HEK293 (cell line): ENCODE results near the gene BTBD3.

ENCODE experiments used
- CTCF ChIA-PET: fragments of 350-600 bp; formaldehyde crosslinking; extraction: SDS; loops from one replicate; lab custom pipeline; 2021; ENCODE audit warnings: antibody characterized with exemption; lab: Yijun Ruan, JAX
- POLR2A ChIA-PET: fragments of 300-600 bp; formaldehyde crosslinking; extraction: SDS; loops from one replicate; lab custom pipeline; 2020; ENCODE audit warnings: antibody characterized with exemption, inconsistent platforms; lab: Yijun Ruan, JAX
- H3K27ac ChIP-seq: fragments of 200-500 bp; sonication (Bioruptor generic); 2 replicates; pipeline ENCODE4 v1.5.1; 2014; ENCODE audit warnings: low read depth, low read length, control low read depth, inconsistent platforms; ENCODE audit errors: extremely low read depth
- H3K36me3 ChIP-seq, 2 experiments: fragments of 200-500 bp in 1 of 2; sonication (Bioruptor generic) in 1 of 2; 1 replicate in 1 of 2; 2 replicates in 1 of 2; pipeline ENCODE4 v1.5.1; 2014 to 2017; ENCODE audit warnings: inconsistent platforms in 2 of 2, low read length in 2 of 2; ENCODE audit not compliant: control insufficient read depth in 2 of 2, insufficient read depth in 1 of 2
- H3K4me1 ChIP-seq: fragments of 200-500 bp; sonication (Bioruptor generic); 2 replicates; pipeline ENCODE4 v1.5.1; 2014; ENCODE audit warnings: mild to moderate bottlenecking, low read length, inconsistent platforms; ENCODE audit not compliant: control insufficient read depth, insufficient read depth
- H3K4me3 ChIP-seq: 2 replicates; pipeline ENCODE4 v1.5.1; 2011; ENCODE audit warnings: low read depth, mild to moderate bottlenecking, control low read depth, low read length, moderate library complexity
- H3K9me3 ChIP-seq: fragments of 200-500 bp; sonication (Bioruptor generic); 2 replicates; pipeline ENCODE4 v1.5.1; 2014; ENCODE audit warnings: low read depth, low read length, inconsistent platforms; ENCODE audit not compliant: control insufficient read depth, insufficient read depth
- GLI4 ChIP-seq: fragments of 450-650 bp; formaldehyde crosslinking; IDR thresholded peaks from 2 replicates; pipeline ENCODE4 v1.5.1; 2016; ENCODE audit warnings: missing biosample characterization, missing genetic modification characterization
- KLF1 ChIP-seq: fragments of 450-650 bp; formaldehyde crosslinking; IDR thresholded peaks from 2 replicates; pipeline ENCODE4 v1.5.1; 2016; ENCODE audit warnings: missing biosample characterization, missing genetic modification characterization
- REPIN1 ChIP-seq: fragments of 450-650 bp; formaldehyde crosslinking; IDR thresholded peaks from 2 replicates; pipeline ENCODE4 v1.5.1; 2017; ENCODE audit warnings: missing biosample characterization, missing genetic modification characterization, low read depth
- ZBTB1 ChIP-seq: fragments of 450-650 bp; formaldehyde crosslinking; IDR thresholded peaks from 2 replicates; pipeline ENCODE4 v1.5.1; 2016; ENCODE audit warnings: missing biosample characterization, missing genetic modification characterization
- ZBTB48 ChIP-seq: fragments of 450-650 bp; formaldehyde crosslinking; IDR thresholded peaks from 2 replicates; pipeline ENCODE4 v1.5.1; 2016; ENCODE audit warnings: missing biosample characterization, missing genetic modification characterization
- ZBTB8A ChIP-seq: fragments of 450-650 bp; formaldehyde crosslinking; IDR thresholded peaks from 2 replicates; pipeline ENCODE4 v1.5.1; 2016; ENCODE audit warnings: missing biosample characterization, missing genetic modification characterization
- ZNF132 ChIP-seq: fragments of 450-650 bp; formaldehyde crosslinking; IDR thresholded peaks from 2 replicates; pipeline ENCODE4 v1.5.1; 2017; ENCODE audit warnings: missing biosample characterization, missing genetic modification characterization, borderline replicate concordance
- ZNF16 ChIP-seq: fragments of 450-650 bp; formaldehyde crosslinking; IDR thresholded peaks from 2 replicates; pipeline ENCODE4 v1.5.1; 2016; ENCODE audit warnings: low read depth, missing biosample characterization, missing genetic modification characterization
- ZNF248 ChIP-seq: fragments of 450-650 bp; formaldehyde crosslinking; IDR thresholded peaks from 2 replicates; pipeline ENCODE4 v1.5.1; 2017; ENCODE audit warnings: missing biosample characterization, missing genetic modification characterization
- ZNF37A ChIP-seq: fragments of 450-650 bp; IDR thresholded peaks from 2 replicates; pipeline ENCODE4 v1.5.1; 2018; ENCODE audit warnings: missing biosample characterization, missing genetic modification characterization
- ZNF501 ChIP-seq: fragments of 450-650 bp; formaldehyde crosslinking; IDR thresholded peaks from 2 replicates; pipeline ENCODE4 v1.5.1; 2016; ENCODE audit warnings: missing biosample characterization, missing genetic modification characterization
- ZNF521 ChIP-seq: fragments of 450-650 bp; formaldehyde crosslinking; IDR thresholded peaks from 2 replicates; pipeline ENCODE4 v1.5.1; 2017; ENCODE audit warnings: missing biosample characterization, mild to moderate bottlenecking, missing genetic modification characterization
- ZNF658 ChIP-seq: fragments of 450-650 bp; formaldehyde crosslinking; IDR thresholded peaks from 2 replicates; pipeline ENCODE4; 2016; ENCODE audit warnings: missing biosample characterization, missing genetic modification characterization
- ZNF670 ChIP-seq: fragments of 450-650 bp; formaldehyde crosslinking; IDR thresholded peaks from 2 replicates; pipeline ENCODE4 v1.5.1; 2016; ENCODE audit warnings: missing biosample characterization, missing genetic modification characterization, low read depth
- TF ChIP-seq, protein P1 (sequence below): fragments of 450-650 bp; formaldehyde crosslinking; IDR thresholded peaks from 2 replicates; pipeline ENCODE4 v1.5.1; 2016; ENCODE audit warnings: missing biosample characterization, missing genetic modification characterization
- TF ChIP-seq, protein P2 (sequence below): fragments of 450-650 bp; IDR thresholded peaks from 2 replicates; pipeline ENCODE4 v1.5.1; 2018; ENCODE audit warnings: missing biosample characterization, missing genetic modification characterization
- TF ChIP-seq, protein P3 (sequence below): fragments of 450-650 bp; formaldehyde crosslinking; IDR thresholded peaks from 2 replicates; pipeline ENCODE4 v1.5.1; 2016; ENCODE audit warnings: missing biosample characterization, missing genetic modification characterization
- TF ChIP-seq, protein P4 (sequence below): fragments of 450-650 bp; formaldehyde crosslinking; IDR thresholded peaks from 2 replicates; pipeline ENCODE4 v1.5.1; 2016; ENCODE audit warnings: missing biosample characterization, missing genetic modification characterization
- TF ChIP-seq, protein P5 (sequence below): fragments of 450-650 bp; formaldehyde crosslinking; IDR thresholded peaks from 2 replicates; pipeline ENCODE4 v1.5.1; 2017; ENCODE audit warnings: missing biosample characterization, missing genetic modification characterization
- TF ChIP-seq, protein P6 (sequence below): fragments of 450-650 bp; formaldehyde crosslinking; IDR thresholded peaks from 2 replicates; pipeline ENCODE4 v1.5.1; 2016; ENCODE audit warnings: missing biosample characterization, missing genetic modification characterization
- TF ChIP-seq, protein P7 (sequence below): fragments of 450-650 bp; formaldehyde crosslinking; conservative IDR thresholded peaks from 2 replicates; pipeline ENCODE4 v1.5.1; 2016; ENCODE audit warnings: low read depth, missing biosample characterization, missing genetic modification characterization

The BTBD3 gene

DNA sequence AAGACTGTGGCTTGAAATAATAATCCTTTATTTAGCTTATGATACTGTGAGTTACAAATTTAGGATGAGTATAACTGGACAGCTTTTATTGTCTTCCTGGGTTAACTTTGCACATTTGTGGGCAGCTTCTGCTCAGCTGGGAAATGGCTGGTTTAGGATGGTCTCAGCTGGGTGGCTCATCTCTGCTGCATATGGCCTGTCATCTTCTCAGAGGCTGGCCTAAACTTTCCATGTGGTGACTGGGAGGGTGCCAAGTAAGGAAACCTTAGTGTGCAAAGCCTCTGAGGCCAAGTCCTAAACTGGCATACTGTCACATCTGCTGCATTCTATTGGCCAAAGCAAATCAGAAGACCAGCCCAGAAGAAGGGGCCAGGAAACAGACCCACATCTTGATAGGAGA is 40.2 kb downstream of the BTBD3 start:
- Histone ChIP-seq H3K9me3 (no peaks in the 10 kb centered on the region), H3K4me3 (no peak overlapping the region)
- CTCF ChIA-PET: interaction anchor here (0.6 to 1.6 kb wide), 2 partner anchors 15 to 49 kb away, joined by 3 read pairs; no protein-coding TSS in a partner anchor
- TF ChIP-seq ZNF37A (tag by site-specific recombination) (no peak), KLF1 (no peak), ZNF16 (no peak), ZNF670 (no peak), ZBTB8A (no peak), ZBTB1 (tag by site-specific recombination) (no peak), REPIN1 (tag by site-specific recombination) (no peak), ZNF248 (tag by site-specific recombination) (no peak), ZNF658 (tag by site-specific recombination) (no peak), ZNF521 (tag by site-specific recombination) (no peak), ZNF501 (tag by site-specific recombination) (no peak)
- TF ChIP-seq, protein P1, sequence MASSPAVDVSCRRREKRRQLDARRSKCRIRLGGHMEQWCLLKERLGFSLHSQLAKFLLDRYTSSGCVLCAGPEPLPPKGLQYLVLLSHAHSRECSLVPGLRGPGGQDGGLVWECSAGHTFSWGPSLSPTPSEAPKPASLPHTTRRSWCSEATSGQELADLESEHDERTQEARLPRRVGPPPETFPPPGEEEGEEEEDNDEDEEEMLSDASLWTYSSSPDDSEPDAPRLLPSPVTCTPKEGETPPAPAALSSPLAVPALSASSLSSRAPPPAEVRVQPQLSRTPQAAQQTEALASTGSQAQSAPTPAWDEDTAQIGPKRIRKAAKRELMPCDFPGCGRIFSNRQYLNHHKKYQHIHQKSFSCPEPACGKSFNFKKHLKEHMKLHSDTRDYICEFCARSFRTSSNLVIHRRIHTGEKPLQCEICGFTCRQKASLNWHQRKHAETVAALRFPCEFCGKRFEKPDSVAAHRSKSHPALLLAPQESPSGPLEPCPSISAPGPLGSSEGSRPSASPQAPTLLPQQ (tag by site-specific recombination): no peak
- TF ChIP-seq, protein P2, sequence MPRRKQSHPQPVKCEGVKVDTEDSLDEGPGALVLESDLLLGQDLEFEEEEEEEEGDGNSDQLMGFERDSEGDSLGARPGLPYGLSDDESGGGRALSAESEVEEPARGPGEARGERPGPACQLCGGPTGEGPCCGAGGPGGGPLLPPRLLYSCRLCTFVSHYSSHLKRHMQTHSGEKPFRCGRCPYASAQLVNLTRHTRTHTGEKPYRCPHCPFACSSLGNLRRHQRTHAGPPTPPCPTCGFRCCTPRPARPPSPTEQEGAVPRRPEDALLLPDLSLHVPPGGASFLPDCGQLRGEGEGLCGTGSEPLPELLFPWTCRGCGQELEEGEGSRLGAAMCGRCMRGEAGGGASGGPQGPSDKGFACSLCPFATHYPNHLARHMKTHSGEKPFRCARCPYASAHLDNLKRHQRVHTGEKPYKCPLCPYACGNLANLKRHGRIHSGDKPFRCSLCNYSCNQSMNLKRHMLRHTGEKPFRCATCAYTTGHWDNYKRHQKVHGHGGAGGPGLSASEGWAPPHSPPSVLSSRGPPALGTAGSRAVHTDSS: no peak
- TF ChIP-seq, protein P3, sequence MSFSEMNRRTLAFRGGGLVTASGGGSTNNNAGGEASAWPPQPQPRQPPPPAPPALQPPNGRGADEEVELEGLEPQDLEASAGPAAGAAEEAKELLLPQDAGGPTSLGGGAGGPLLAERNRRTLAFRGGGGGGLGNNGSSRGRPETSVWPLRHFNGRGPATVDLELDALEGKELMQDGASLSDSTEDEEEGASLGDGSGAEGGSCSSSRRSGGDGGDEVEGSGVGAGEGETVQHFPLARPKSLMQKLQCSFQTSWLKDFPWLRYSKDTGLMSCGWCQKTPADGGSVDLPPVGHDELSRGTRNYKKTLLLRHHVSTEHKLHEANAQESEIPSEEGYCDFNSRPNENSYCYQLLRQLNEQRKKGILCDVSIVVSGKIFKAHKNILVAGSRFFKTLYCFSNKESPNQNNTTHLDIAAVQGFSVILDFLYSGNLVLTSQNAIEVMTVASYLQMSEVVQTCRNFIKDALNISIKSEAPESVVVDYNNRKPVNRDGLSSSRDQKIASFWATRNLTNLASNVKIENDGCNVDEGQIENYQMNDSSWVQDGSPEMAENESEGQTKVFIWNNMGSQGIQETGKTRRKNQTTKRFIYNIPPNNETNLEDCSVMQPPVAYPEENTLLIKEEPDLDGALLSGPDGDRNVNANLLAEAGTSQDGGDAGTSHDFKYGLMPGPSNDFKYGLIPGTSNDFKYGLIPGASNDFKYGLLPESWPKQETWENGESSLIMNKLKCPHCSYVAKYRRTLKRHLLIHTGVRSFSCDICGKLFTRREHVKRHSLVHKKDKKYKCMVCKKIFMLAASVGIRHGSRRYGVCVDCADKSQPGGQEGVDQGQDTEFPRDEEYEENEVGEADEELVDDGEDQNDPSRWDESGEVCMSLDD (tag by site-specific recombination): no peak
- TF ChIP-seq, all 188 proteins: peak for 0
- no peaks in the 10 kb centered on the region for H3K36me3 ChIP-seq
- POLR2A ChIA-PET: no interaction called here
- H3K27ac ChIP-seq: no peak overlapping the region
- H3K4me1 ChIP-seq: no peaks in the 10 kb centered on the region

DNA sequence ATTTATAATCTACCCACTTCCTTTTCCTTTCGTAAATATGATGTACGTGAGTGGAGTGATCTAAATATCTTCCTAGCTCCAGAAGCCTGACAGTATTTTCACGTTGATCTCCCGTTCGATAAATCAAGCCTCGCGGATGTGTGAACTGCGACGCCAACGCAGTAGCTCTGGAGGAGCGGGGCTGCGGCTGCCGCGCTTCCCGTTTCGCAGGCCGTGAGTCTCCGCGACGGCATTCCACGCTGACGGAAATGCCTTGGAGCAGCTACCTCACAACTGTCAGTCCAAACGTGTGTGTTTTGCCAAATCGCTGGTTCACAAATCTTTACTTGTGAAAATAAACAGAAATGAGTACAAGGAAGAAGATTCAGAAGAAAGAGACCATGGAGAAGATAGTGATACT is 41.2 kb downstream of the BTBD3 start:
- CTCF ChIA-PET: interaction anchor here (0.6 to 1.6 kb wide), 3 partner anchors 10 to 438 kb away, joined by 3 read pairs; no protein-coding TSS in a partner anchor
- Histone ChIP-seq H3K9me3 (no peaks in the 10 kb centered on the region), H3K4me3 (no peak overlapping the region), H3K4me1 (no peaks in the 10 kb centered on the region), H3K36me3 (no peaks in the 10 kb centered on the region), H3K27ac (no peak overlapping the region)
- POLR2A ChIA-PET: no interaction called here
- TF ChIP-seq, protein P4, sequence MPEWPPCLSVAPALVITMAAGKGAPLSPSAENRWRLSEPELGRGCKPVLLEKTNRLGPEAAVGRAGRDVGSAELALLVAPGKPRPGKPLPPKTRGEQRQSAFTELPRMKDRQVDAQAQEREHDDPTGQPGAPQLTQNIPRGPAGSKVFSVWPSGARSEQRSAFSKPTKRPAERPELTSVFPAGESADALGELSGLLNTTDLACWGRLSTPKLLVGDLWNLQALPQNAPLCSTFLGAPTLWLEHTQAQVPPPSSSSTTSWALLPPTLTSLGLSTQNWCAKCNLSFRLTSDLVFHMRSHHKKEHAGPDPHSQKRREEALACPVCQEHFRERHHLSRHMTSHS (tag by site-specific recombination): no peak
- TF ChIP-seq ZBTB48 (tag by site-specific recombination): no peak
- TF ChIP-seq ZNF132 (tag by site-specific recombination): no peak
- no peak for TF ChIP-seq ZNF37A (tag by site-specific recombination)
- no peak for TF ChIP-seq GLI4
- TF ChIP-seq, protein P5, sequence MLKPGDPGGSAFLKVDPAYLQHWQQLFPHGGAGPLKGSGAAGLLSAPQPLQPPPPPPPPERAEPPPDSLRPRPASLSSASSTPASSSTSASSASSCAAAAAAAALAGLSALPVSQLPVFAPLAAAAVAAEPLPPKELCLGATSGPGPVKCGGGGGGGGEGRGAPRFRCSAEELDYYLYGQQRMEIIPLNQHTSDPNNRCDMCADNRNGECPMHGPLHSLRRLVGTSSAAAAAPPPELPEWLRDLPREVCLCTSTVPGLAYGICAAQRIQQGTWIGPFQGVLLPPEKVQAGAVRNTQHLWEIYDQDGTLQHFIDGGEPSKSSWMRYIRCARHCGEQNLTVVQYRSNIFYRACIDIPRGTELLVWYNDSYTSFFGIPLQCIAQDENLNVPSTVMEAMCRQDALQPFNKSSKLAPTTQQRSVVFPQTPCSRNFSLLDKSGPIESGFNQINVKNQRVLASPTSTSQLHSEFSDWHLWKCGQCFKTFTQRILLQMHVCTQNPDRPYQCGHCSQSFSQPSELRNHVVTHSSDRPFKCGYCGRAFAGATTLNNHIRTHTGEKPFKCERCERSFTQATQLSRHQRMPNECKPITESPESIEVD (tag by site-specific recombination): no peak
- TF ChIP-seq, protein P6, sequence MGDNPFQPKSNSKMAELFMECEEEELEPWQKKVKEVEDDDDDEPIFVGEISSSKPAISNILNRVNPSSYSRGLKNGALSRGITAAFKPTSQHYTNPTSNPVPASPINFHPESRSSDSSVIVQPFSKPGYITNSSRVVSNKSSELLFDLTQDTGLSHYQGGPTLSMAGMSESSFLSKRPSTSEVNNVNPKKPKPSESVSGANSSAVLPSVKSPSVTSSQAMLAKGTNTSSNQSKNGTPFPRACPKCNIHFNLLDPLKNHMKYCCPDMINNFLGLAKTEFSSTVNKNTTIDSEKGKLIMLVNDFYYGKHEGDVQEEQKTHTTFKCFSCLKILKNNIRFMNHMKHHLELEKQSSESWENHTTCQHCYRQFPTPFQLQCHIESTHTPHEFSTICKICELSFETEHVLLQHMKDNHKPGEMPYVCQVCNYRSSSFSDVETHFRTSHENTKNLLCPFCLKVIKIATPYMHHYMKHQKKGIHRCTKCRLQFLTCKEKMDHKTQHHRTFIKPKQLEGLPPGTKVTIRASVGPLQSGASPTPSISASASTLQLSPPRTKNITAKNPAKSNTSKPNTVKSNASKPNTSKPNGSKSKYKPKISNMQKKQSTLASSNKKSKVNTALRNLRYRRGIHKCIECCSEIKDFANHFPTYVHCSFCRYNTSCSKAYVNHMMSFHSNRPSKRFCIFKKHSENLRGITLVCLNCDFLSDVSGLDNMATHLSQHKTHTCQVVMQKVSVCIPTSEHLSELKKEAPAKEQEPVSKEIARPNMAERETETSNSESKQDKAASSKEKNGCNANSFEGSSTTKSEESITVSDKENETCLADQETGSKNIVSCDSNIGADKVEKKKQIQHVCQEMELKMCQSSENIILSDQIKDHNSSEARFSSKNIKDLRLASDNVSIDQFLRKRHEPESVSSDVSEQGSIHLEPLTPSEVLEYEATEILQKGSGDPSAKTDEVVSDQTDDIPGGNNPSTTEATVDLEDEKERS (tag by site-specific recombination): no peak
- TF ChIP-seq, protein P7, sequence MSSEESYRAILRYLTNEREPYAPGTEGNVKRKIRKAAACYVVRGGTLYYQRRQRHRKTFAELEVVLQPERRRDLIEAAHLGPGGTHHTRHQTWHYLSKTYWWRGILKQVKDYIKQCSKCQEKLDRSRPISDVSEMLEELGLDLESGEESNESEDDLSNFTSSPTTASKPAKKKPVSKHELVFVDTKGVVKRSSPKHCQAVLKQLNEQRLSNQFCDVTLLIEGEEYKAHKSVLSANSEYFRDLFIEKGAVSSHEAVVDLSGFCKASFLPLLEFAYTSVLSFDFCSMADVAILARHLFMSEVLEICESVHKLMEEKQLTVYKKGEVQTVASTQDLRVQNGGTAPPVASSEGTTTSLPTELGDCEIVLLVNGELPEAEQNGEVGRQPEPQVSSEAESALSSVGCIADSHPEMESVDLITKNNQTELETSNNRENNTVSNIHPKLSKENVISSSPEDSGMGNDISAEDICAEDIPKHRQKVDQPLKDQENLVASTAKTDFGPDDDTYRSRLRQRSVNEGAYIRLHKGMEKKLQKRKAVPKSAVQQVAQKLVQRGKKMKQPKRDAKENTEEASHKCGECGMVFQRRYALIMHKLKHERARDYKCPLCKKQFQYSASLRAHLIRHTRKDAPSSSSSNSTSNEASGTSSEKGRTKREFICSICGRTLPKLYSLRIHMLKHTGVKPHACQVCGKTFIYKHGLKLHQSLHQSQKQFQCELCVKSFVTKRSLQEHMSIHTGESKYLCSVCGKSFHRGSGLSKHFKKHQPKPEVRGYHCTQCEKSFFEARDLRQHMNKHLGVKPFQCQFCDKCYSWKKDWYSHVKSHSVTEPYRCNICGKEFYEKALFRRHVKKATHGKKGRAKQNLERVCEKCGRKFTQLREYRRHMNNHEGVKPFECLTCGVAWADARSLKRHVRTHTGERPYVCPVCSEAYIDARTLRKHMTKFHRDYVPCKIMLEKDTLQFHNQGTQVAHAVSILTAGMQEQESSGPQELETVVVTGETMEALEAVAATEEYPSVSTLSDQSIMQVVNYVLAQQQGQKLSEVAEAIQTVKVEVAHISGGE (tag by site-specific recombination): no peak
